Stimulated activated CD4-positive, alpha-beta T cell treated with anti-CD3 and anti-CD28 coated beads, Interleukin-2, amount 100 ng/mL, for 48 hours (primary cell): Measurements from ENCODE around the gene ANKMY1.

Experiments used
- DNase-seq, 2 donors: peaks; one replicate each; pipeline ENCODE4 v3.0.0-alpha.2; 2020

Gene ANKMY1

GRCh38 chr2:240442891-240443715 is 114.7 kb downstream of the ANKMY1 start:
- DNase-seq, result no peak

- DNase-seq, result no peak
Measured at GRCh38 chr2:240441993-240442411, 115.8 kb downstream of the ANKMY1 start.

DNA sequence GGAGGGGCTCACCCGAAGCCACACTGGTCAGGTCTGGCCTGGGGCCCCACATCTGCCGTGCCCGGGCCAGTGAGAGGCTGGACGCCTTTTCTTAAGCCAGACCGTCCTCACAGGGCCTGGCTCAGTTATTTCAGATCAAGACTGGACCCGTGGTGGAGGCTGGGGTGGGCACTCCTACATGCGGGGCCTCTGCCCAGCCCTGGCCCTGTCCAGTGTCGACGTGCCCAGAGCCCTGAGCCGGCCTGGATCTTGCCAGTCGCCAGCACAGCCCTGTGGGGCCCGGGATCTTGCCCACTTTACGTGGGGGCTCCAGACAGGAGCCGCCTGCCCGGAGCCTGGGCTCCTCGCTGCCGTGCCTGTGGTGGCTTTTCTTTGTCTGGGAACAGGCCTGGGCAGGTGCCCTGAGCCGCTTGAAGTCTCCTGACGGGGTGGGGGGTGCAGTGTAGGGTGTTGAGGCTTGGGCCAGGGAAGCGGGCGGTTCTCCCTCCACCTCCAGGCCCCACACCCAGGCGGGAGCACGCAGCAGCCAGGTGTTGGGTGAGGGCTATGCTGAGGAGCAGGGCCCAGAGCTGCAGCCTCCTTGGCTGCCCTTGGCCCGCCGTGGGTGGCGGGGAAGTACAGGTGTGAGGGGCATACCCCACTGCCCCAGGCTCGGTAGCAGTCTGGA is 116.3 kb downstream of the ANKMY1 start:
- no peak for DNase-seq

DNA sequence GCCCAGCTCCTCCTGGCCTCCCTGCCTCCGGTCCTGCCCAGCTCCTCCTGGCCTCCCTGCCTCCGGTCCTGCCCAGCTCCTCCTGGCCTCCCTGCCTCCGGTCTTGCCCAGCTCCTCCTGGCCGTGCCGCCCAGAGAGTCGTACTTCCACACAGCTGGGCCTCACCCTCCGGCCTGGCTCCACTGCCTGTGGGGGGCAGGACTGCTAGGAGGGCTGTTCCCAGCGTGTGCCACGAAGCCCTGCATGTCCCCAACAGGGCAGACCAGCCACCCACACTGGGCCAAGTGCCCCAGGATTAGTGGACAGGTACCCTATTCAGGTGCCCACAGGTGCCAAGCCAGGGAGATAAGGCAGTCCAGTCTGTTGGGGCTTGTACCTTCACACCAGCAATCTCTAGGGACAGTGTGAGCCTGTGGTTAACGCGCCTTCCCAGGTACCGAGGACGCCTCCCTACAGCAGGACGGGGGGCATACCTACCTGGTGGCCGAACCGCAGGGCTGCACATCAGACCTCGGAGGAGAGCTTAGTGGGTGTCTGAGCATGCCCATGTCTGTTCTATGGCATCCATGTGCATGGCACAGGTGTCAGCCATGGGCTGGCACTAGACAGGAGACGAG is 117.0 kb downstream of the ANKMY1 start:
- no peak for DNase-seq

DNA sequence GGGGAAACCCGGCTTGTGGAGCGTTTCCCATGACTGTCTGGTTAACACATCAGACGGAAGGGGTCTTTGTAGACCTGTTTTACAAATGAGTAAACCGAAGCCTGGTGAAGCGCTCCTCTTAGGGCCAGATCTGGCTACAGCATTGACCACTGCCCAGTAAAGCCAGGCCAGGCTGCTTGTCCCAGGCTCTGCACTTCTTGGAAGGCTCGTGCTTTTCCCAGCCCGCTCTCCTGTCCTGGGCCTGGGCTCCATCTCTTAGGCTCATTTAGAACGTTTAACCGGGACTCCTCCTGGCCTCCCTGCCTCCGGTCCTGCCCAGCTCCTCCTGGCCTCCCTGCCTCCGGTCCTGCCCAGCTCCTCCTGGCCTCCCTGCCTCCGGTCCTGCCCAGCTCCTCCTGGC is 117.5 kb downstream of the ANKMY1 start:
- no peak for DNase-seq

DNA sequence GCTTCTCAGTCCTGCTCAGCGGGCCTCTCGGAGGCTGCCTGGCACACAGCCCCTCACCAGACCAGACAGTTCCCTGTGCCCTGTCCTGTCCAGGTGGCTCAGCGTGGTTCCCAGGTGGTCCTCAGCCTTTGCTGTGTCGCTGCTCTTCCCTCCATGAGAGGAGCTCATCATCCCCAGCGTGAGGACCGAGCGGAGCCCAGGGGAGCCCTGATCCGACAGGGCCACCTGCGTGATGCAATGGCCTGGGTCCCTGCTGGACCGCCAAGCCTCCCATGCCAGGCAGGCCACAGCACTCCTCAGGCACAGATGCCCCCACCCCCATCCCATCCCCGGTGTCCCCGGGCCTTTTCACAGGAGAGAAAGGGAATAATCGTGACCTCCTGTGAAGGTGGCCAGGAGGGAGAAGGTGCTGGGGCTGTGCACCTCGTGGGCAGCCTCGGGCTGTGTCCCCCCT is 118.1 kb downstream of the ANKMY1 start:
- no peak for DNase-seq

- no peak for DNase-seq
Measured at GRCh38 chr2:240438810-240439697, 118.7 kb downstream of the ANKMY1 start.

GRCh38 chr2:240437861-240438809 is 119.7 kb downstream of the ANKMY1 start:
- peak; percentile 64 to 68 for DNase-seq

DNA sequence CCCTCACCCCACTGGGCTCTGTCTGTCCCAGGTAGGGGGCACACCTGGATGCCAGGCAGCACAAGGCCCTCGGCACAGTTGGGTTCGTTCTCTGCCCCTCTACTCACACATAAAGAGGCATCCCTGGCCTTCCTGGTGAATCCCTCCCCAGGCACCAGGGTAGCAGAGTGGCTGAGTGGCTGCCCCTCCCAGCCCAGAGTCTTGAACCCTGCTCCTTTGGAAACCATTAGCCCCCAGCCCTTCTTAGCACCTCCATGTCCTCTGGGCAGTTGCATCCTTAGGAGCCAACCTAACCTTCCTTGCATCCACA is 120.3 kb downstream of the ANKMY1 start:
- DNase-seq, result no peak

DNA sequence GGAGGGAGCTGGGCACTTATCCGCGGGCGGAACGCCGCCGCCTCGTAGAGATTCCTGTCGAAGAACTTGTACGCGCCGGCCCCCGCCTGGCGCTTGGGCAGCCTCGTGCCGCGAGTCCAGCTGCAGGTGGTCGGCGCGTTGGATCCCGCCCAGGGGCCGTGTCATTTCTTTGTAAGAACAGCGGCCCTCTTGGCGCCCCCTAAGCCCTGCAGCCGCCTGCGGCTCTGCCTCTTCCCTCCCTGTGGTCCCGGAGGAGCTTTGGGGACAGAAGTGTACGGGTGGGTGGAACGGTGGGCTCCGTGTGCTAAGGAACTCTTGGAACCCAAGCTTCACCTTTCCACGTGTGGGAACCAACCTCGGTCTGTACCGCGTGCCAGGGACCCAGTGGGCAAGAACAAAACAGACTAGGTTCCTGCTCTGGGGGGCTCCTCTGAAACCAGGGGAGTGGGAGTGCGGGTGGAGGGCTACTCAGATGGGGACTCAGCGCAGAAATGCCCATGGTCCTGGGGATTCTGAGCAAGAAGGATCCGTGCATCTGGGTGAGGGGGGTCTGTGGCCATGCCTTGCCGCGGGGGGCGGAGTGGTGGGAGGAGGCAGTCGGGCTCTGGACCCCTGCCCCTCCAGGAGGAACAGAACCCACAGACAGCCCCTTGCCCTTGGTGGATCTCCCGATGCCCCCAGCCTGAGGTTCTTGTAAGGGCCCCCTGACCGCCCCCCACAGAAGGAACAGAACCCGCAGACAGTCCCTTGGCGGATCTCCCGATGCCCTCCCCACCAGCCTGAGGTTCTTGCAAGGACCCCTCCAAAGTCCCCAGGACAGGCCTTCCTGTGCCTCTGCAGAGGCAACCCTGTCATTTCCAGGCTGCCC is 120.9 kb downstream of the ANKMY1 start:
- DNase-seq, result no peak

DNA sequence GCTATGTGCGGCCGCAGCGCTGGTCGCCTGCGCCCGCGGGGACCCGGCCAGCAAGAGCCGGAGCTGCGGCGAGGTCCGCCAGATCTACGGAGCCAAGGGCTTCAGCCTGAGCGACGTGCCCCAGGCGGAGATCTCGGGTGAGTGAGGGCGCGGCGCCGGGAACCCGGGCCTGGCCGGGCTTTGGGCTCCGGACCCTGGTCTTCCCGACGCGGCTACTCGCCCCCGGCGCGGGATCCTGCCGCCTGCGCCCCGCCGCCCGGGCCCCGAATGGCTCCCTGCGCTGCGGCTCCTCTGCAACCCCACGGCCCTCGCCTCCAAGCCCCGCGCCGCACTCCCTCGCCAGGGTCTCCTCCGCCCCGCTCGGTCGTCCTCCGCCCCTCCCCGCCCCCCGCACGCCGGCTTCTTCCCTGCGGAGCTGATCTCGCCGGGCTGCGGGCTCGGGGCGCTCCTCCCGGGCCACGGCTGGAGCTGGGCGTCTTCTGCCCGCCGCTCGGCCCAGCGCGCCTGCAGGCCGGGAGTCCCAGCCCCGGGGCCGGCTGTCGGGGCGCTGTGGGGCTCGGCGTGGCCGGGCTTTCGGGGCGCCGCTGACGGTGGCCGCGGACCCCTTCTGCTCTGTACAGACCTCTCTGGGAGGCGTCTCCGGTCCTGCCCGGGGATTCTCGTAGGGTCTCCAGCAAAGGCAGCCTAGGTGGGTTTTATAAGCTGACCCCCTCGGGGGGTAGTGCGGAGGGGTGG is 121.7 kb downstream of the ANKMY1 start:
- DNase-seq, result no peak

- peak; percentile 27 to 39 for DNase-seq
Measured at GRCh38 chr2:240435457-240435947, 122.3 kb downstream of the ANKMY1 start, which contains the start of gene GPC1. GPC1 (plus strand) TSS chr2:240435663; CDS start chr2:240435919, 256 bp downstream.

DNA sequence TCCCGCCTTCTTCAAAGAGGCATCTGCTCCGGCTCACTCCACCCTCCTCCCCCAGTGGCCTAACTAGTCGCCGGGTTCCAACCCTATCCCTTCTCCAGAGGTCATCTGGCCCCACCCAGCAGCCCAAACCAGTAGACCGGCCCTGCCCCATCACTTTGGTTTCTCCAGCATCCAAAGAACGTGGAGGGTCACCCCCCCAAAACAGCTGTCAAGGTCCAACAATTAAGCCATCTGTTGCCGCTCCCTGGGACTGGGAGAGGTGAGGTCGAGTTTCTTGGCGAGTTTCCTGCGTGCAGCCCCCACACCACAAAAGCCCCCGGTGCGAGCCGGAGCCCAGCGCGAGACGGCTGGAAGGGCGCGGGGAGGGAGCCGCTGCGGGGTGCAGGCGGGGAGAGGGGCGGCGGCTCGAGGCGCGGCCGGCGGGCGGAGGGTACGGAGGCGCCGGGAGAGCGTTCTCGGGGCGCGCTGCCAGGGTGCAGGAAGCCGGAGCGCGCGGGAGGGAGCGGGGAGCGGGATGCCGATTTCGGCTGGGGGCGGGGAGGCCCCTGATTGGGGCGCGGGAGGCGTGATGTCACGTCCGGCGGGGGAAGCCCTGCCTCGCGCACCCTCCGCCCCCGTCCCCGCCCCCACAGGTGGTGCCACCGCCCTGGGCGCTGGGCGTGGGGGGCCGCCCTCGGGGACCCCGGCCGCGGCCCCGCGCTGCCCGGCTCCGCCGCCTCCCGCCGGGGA is 122.9 kb downstream of the ANKMY1 start:
- peak; percentile 76 to 81 for DNase-seq

- no peak for DNase-seq
Measured at GRCh38 chr2:240433973-240434727, 123.6 kb downstream of the ANKMY1 start.

DNA sequence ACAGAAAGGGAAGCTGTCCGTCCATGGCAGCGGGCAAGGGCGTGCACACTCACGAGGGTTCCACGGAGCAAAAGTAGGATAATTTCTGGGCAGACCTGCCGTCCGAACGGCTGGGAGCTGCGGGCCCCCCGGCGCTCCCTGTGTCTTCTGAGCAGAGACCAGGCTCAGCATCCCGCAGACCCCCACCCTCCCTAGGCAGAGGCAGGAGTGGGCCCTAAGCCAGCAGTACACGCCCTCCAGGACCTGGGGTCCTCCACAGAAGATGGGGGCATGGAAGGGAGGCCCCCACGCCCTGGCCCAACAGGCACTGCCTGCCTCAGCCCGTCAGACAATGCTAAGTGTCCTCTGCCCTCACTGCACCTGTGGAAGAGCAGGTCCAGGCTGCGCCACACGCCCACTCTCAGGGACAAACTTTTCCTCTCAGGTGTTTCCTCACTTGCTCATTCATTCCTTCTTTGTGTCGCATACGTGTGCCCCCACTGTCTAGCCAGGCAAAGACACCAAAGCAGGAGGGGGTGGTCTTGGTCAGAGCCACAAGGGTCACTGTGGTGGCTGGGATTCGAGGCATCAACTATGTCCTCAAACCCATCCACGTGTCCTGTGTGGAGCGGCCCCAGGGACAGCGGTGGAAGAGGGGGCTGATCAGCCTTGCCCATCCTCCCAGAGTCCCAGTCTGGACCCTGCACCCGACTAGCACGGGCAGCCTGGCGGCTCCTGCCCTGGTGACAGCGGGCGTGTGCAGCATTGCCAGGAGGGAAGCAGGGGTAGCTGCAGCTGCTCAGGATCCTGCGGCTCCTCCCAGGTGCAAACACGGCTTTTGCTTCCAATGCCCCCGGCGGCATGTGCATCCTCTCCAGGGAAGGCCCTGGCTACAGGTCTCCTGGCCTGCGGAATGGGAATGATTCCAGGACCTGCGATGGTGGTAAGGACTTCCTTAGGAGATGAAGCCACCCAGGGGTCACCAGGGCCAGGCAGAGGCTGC is 124.7 kb downstream of the ANKMY1 start:
- DNase-seq, result no peak

DNA sequence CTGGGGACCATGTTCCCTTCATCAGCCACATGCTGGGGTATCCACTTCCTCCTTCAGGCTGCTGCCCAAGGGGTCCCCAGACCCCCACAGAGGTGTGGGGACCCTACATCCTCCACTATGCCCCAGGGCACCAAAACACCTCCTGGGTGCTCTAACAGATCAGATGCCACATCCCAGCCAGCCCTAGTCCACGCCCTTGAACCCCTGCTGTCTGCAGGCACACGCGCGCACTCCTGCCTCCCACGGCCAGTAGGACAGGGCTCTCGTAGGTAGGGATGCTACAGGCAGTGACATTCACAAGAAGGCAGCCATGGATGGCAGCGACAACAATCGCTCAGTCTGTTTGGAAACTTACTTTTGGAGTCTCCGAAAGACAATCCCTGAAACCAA is 125.4 kb downstream of the ANKMY1 start:
- DNase-seq, result no peak
